ENCODE measurements around the gene GPC6.

GPC6 gene

GRCh38 chr13:94344126-94344818, 1117.7 kb downstream of the GPC6 start:
- TF ChIP-seq CTCF (IDR thresholded peaks at IDR 0.05; ENCODE audit: low read depth, low read length, missing control alignments), result no peak
- in situ Hi-C loops (cut with HindIII; ENCODE audit: low sequenced_read_pairs), result no loop called here

GRCh38 chr13:94345374-94346195, 1119.0 kb downstream of the GPC6 start:
- DNase-seq (ENCODE audit: low read depth), result no peak
- H3K4me3 ChIP-seq (ENCODE audit: low read depth, low read length), result no peak overlapping the region
- in situ Hi-C loops (cut with HindIII; ENCODE audit: low sequenced_read_pairs), result no loop called here
- TF ChIP-seq CTCF (IDR thresholded peaks at IDR 0.05; ENCODE audit: low read depth, low read length, missing control alignments), result no peak

More at GRCh38 chr13:94344126-94344818, 1117.7 kb downstream of the GPC6 start:
- DNase-seq (ENCODE audit: low read depth), result no peak
- H3K4me3 ChIP-seq (ENCODE audit: low read depth, low read length), result no peak overlapping the region

- H3K4me3 ChIP-seq (ENCODE audit: low read depth, low read length), result no peak overlapping the region
- in situ Hi-C loops (cut with HindIII; ENCODE audit: low sequenced_read_pairs), result no loop called here
- TF ChIP-seq CTCF (IDR thresholded peaks at IDR 0.05; ENCODE audit: low read depth, low read length, missing control alignments), result no peak
- no peak for DNase-seq (ENCODE audit: low read depth)
These were observed 1119.8 kb downstream of the GPC6 start for GRCh38 chr13:94346261-94347019.

GRCh38 chr13:94351292-94351990, 1124.8 kb downstream of the GPC6 start:
- no peak for TF ChIP-seq CTCF (IDR thresholded peaks at IDR 0.05; ENCODE audit: low read depth, low read length, missing control alignments)
- no peak overlapping the region for H3K4me3 ChIP-seq (ENCODE audit: low read depth, low read length)

GRCh38 chr13:94352057-94352456, 1125.5 kb downstream of the GPC6 start:
- H3K4me3 ChIP-seq (ENCODE audit: low read depth, low read length), result no peak overlapping the region
- in situ Hi-C loops (cut with HindIII; ENCODE audit: low sequenced_read_pairs), result loop anchor here (25.0 kb wide), 1 partner anchor 1115 kb away; the partner anchor contains the start of gene GPC6
- no peak for DNase-seq (ENCODE audit: low read depth)
- TF ChIP-seq CTCF (IDR thresholded peaks at IDR 0.05; ENCODE audit: low read depth, low read length, missing control alignments), result no peak

More at GRCh38 chr13:94351292-94351990, 1124.8 kb downstream of the GPC6 start:
- in situ Hi-C loops (cut with HindIII; ENCODE audit: low sequenced_read_pairs), result loop anchor here (25.0 kb wide), 1 partner anchor 1114 kb away; the partner anchor contains the start of gene GPC6
- no peak for DNase-seq (ENCODE audit: low read depth)
